GM18507 (cell line): Measurements from ENCODE around the gene PRLHR.
"Not testable (repeated sequence)": the region's sequence is repeated elsewhere in the genome, so short reads cannot be mapped to it uniquely, and the experiment has no call there.

Experiments used
- DNase-seq: peaks from one replicate; pipeline ENCODE4 v3.0.0; 2011; ENCODE audit warnings: low read depth; ENCODE audit not compliant: insufficient read length; ENCODE audit errors: extremely low spot score
- FAIRE-seq: peaks from 2 replicates; lab custom pipeline; 2011; peaks lifted over from hg19 to GRCh38; lab: Jason Lieb, UNC

The PRLHR gene

GRCh38 chr10:118595598-118596425 is at the start of gene PRLHR:
Gene PRLHR (minus strand): TSS chr10:118595648. CDS start chr10:118595244, 404 bp downstream.
- DNase-seq (no peak), FAIRE-seq (no peak)

GRCh38 chr10:118642228-118642627 is 46.8 kb upstream of the PRLHR start:
- DNase-seq: no peak
- no peak for FAIRE-seq

- no peak for FAIRE-seq
- DNase-seq: no peak
These were observed 43.2 kb upstream of the PRLHR start for GRCh38 chr10:118638680-118639079.

DNA sequence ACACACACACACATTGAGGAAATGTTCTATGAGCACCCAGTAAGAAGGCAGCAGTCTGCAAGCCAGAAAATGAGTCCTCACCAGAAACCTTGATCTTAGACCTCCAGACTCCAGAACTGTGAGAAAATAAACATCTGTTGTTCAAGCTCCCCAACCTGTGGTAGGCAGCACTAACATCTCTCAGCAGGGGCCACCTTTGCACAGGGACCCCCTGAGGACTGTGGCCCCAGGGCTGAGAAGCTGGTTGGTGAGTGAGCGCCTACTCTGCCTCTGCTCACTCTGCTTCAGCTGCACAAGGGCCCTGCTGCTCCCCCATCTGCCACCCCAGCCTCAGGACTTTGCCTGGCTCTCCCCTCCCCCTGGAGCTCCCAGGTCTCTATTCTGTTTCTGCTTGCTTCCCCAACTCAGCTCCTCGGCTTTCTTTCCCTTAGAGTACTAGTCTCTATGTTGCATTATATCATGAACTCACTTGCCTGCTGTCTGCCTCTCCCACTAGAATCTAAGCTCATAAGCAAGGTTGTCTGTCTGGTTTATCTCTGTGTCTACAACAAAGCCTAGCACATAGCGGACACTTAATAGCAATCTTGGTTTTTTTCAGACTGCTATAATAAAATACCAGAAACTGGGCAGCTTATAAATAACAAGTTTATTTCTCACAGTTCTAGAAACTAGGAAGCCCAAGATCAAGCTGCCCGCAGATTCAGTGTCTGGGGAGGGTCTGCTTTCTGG is 40.4 kb upstream of the PRLHR start:
- DNase-seq (no peak), FAIRE-seq (no peak)

GRCh38 chr10:118633786-118634185 is 38.3 kb upstream of the PRLHR start:
- FAIRE-seq (no peak), DNase-seq (no peak)

DNA sequence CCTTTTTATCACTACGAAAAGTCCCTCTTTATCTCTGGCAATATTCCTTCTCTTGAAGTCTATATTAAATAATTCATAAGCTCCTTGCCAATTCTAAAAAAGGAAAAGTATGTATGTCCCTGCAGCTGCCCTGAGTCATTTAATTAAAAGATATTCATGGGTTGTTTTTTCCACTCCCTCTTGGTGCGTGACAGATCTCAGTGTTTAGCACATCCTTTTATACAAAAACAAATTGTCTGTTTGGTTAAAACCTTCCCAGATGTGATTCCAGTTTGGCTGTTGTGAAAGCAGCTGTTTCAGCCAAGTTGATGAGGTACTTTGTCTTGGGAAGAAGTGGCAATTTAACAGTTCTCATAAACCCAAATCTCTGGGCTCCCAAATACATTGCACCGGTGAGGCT is 33.8 kb upstream of the PRLHR start:
- no peak for FAIRE-seq

GRCh38 chr10:118628397-118628796 is 32.9 kb upstream of the PRLHR start:
- no peak for FAIRE-seq
- DNase-seq: no peak

More for the DNA sequence above, 33.8 kb upstream of the PRLHR start:
- no peak for DNase-seq

DNA sequence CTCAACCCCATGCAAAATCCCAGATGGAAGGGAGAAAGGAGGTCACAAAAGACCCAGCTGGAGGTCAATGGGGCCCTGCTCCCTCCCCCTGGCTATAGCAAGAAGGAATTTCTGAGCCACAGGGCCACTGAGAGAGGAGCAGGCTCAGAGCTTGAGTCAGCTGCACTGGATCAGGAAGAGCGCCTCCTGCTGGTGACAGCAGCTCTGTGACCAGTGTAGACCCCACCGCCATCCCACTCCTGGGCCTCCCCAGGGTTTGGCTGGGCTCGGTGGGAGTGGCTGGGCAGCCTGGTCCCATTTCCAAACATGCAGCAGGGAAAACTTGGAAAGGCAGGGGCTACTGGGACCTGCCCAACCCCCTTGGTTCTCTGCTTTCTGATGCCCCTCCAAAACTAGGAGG is 31.5 kb upstream of the PRLHR start:
- no peak for DNase-seq
- no peak for FAIRE-seq

DNA sequence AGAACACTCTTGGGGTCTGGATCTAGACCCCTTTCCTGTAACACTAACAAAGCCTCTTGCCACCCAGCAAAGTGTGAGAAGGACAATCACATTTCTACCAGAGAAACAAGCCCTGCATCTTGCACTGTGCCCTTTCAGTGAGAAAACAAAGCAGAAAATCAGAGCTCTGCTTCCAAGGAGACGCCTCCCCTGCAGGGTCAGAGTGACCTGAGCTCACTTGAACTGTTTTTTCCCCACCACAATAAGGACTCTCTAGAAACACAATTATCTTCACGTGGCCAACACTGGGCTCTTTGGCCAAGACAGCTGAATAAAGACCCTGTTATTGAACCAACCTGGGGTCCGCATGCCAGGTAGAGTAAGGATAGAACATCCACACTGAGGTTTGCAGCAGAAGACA is 30.1 kb upstream of the PRLHR start:
- FAIRE-seq (no peak), DNase-seq (no peak)

DNA sequence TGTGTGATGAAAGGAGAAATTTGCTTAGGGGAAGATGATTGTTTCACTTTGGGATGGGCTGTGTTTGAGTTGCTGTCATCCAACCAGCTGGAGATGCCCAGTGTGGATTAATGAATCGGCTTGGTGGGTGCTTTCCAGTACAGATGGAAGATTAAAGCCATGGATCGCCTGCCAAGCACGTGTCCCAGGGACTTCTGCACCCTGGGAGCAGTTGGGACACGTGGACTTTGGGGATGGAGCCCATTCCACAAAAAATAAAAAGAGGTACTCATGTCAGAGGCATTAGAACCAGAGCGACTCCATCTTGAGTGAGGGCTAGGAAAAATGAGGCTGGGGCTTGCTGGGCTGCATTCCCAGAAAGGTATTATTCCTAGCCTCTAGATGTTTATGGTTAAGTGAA is 29.3 kb upstream of the PRLHR start:
- DNase-seq: no peak
- no peak for FAIRE-seq

DNA sequence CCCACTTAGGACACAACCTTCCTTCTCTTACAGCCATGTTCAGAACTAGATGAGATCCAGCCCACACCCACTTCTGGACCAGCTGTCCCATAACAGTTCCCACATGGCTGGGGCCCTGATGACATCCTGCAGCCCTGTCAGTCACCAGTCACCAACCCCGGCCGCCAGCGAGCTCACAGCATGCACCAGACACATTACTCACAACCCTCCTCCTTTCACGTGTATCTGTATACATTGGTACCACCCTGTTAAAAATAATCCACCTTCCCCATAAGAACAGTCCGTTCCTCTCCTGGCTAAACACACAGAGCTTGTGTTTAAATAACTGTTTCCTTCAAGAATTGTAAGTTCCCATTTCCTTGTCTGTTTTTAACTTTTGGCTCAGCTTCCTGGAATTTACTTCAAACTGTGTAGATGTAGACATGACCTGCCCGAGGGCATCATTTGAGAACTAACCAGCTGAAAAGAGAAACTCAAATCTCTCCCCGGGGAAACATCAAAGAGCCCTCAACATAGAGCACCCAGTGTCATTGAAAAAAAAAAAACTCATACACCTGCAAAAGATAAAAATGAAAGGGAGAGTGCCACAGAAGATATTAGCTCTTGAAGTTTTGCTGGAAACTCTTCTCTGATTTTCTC is 26.0 kb upstream of the PRLHR start:
- DNase-seq (no peak), FAIRE-seq (no peak)

GRCh38 chr10:118613863-118614262 is 18.4 kb upstream of the PRLHR start:
- FAIRE-seq, DNase-seq: not testable (repeated sequence)

DNA sequence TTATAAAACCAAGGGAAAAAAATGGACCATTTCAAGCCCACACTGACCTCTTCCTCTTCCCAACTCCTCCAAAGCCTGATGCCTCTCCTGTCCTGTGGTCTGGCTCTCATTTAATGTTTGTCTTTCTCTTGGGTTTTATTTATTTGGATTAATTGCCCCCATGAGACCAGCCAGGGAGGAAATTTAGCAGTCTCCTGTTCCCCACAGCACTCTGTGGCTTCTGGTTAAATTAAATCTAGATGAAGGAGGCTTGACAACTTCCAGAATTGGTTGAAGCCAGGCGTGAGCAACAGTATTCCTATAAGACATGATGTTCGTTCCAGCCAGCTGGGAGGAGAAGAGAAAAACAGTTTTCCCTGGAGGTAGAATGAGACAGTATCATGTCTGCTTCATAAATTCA is 15.1 kb upstream of the PRLHR start:
- FAIRE-seq (no peak), DNase-seq (no peak)

DNA sequence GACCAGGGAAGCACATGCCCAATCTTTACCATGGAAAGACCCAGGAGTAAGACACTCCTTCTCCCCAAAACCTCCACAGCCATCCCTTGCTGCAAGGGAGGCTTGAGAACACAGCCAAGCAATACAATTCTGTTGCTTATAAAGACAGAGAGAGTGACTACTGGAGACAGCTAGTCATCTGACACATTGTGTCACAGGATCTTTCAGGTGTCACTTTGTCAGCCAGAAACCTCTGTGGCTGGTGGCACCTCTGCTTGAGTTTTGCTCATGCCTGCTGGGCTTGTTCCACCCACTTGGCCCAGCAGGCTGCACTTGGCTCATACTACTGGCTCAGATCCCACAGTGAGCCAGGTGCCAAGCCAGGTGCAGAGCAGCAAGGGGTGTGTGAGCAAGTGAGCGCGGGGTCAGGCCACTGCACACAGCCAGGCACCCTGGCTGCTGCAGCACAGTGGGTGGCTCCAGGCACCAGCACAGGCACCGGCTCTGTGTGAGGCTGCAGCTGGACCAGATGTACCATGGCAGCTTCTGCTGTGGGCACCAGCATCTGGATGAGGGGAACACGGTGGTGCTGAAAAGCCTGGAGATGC is 12.4 kb upstream of the PRLHR start:
- FAIRE-seq (no peak), DNase-seq (no peak)

DNA sequence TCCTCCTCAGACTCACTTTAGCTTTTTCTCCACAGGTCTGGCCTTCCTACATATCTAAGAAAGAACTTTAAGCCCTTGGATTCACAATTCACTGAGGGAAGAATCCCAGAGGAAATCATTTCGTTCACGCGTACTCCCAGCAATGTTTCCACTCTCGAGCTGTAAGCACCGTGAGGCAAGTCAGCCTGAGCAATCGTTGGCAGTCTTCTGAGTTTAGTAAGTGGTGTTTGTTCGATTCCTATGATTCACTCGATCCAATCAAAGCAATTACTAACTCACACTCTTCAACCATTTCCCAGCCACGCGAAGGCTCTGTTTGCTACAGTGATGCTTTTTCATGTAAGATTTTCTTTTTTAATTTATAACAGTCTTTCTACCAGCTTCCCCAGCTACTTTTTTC is 10.2 kb upstream of the PRLHR start:
- FAIRE-seq: no peak

GRCh38 chr10:118596426-118597124 is 1.1 kb upstream of the PRLHR start:
- no peak for DNase-seq
- no peak for FAIRE-seq

More for the DNA sequence above, 10.2 kb upstream of the PRLHR start:
- no peak for DNase-seq

- FAIRE-seq: no peak
- DNase-seq: no peak
These were observed 406 bp downstream of the PRLHR start for GRCh38 chr10:118595064-118595420.

DNA sequence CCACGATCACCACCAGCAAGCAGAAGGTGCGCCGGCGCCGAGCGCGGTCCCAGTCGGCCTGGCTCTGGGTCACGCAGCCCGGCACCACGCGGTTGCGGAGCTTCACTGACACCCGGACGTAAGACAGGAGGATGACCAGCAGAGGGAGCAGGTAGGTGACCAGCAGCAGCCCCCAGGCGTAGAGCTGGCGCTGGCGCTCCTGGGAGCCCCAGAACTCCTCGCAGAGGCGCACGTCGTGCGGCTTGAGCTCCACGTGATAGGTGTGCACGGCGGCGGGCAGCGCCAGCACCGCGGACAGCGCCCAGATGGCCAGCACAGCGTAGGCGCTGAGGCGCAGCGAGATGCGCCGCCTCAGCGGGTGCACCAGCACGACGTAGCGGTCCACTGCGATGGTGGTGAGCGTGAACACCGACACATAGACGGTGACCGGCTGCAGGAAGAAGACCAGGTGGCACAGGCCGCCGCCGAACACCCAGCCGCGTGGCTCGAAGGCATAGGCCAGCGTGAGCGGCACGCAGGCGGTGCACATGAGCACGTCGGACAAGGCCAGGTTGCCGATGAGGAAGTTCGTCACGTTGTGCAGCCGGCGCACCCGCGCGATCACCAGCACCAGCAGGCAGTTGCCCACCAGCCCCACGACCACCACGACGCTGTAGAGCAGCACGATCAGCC is 920 bp downstream of the PRLHR start:
- DNase-seq (no peak), FAIRE-seq (no peak)

- DNase-seq (no peak), FAIRE-seq (no peak)
These were observed 2.6 kb downstream of the PRLHR start for GRCh38 chr10:118592675-118593330.
